Stimulated activated CD4-positive, alpha-beta T cell treated with anti-CD3 and anti-CD28 coated beads, Interleukin-1b, Interleukin-23, amount 100 ng/mL, for 24 hours (primary cell): Measurements from ENCODE around the gene SLC4A1AP.
"Not testable (repeated sequence)": the region's sequence is repeated elsewhere in the genome, so short reads cannot be mapped to it uniquely, and the experiment has no call there.

Experiments used
- DNase-seq, 4 experiments: peaks; one replicate each; pipeline ENCODE4 v3.0.0-alpha.2; 2020; ENCODE audit warnings: low read depth in 4 of 4, low spot score in 1 of 4

SLC4A1AP gene

GRCh38 chr2:27663285-27664153, at the start of gene SLC4A1AP, which contains the start of gene SUPT7L:
SLC4A1AP (plus strand) TSS chr2:27663889; CDS start chr2:27663915, 26 bp downstream.
SUPT7L (minus strand) TSS chr2:27663614; CDS start chr2:27662192, 1,422 bp downstream.
- DNase-seq, result peak; percentile 49 to 56 (median 51)

GRCh38 chr2:27613985-27614384, 49.7 kb upstream of the SLC4A1AP start:
- no peak for DNase-seq

GRCh38 chr2:27615316-27615715, 48.4 kb upstream of the SLC4A1AP start:
- no peak for DNase-seq

GRCh38 chr2:27621524-27621923, 42.2 kb upstream of the SLC4A1AP start:
- no peak for DNase-seq

- no peak for DNase-seq
These were observed 40.7 kb upstream of the SLC4A1AP start for GRCh38 chr2:27622921-27623384.

- no peak for DNase-seq
These were observed 38.7 kb upstream of the SLC4A1AP start for GRCh38 chr2:27624943-27625342.

- not testable (repeated sequence) for DNase-seq
These were observed 37.4 kb upstream of the SLC4A1AP start for GRCh38 chr2:27626323-27626722.

- not testable (repeated sequence) for DNase-seq
These were observed 36.8 kb upstream of the SLC4A1AP start for GRCh38 chr2:27626921-27627320.

GRCh38 chr2:27627963-27628766, 35.5 kb upstream of the SLC4A1AP start:
- DNase-seq, result no peak

- peak; percentile 85 to 95 (median 88) for DNase-seq
These were observed 34.7 kb upstream of the SLC4A1AP start, which contains the start of the genes CCDC121 and GPN1 for GRCh38 chr2:27628767-27629709. CCDC121 (minus strand) TSS chr2:27629012; CDS start chr2:27627799, 1,213 bp downstream. GPN1 (plus strand) TSS chr2:27629050; CDS start chr2:27629059, 9 bp downstream.

GRCh38 chr2:27630257-27630656, 33.4 kb upstream of the SLC4A1AP start:
- not testable (repeated sequence) for DNase-seq

- DNase-seq, result no peak
These were observed 29.4 kb upstream of the SLC4A1AP start for GRCh38 chr2:27634291-27634690.

GRCh38 chr2:27636766-27637165, 26.9 kb upstream of the SLC4A1AP start:
- no peak for DNase-seq

GRCh38 chr2:27638037-27638637, 25.6 kb upstream of the SLC4A1AP start:
- no peak for DNase-seq

GRCh38 chr2:27638709-27639108, 25.0 kb upstream of the SLC4A1AP start:
- no peak for DNase-seq

- DNase-seq, result no peak
These were observed 22.9 kb upstream of the SLC4A1AP start for GRCh38 chr2:27640722-27641245.

- no peak for DNase-seq
These were observed 18.5 kb upstream of the SLC4A1AP start for GRCh38 chr2:27645197-27645596.

- DNase-seq, result no peak
These were observed 16.4 kb upstream of the SLC4A1AP start for GRCh38 chr2:27647289-27647688.

- no peak for DNase-seq
These were observed 16.0 kb upstream of the SLC4A1AP start for GRCh38 chr2:27647737-27648136.

GRCh38 chr2:27651056-27651455, 12.6 kb upstream of the SLC4A1AP start:
- no peak for DNase-seq
